H1 (cell line): ENCODE data around the gene GNG11. TPM values are rescaled to one million over a fixed set of nuclear protein-coding genes. Genes with fewer than 3 reads are reported as not detected.

Source experiments
- RNF2 ChIP-seq: fragments of 200-900, 300-1000 bp; sonication (generic); IDR thresholded peaks from 2 replicates; pipeline ENCODE4 v1.7.1; 2016; ENCODE audit warnings: borderline replicate concordance, low read depth, mild to moderate bottlenecking, antibody characterized with exemption, low read length; ENCODE audit not compliant: poor library complexity, severe bottlenecking; ENCODE audit errors: missing control alignments
- polyA plus RNA-seq, 7 experiments: library from polyadenylated mRNA; depleted of rRNA in 3 of 7; stranded (reverse) in 5 of 7; unstranded in 2 of 7; fragments of >200 nt in 5 of 7; fragments of 200-250 nt in 2 of 7; gene quantifications; 1 replicate in 5 of 7; 2 replicates in 1 of 7; 4 replicates in 1 of 7; pipeline versions ENCODE4 v1.2.1 to v1.2.3, GENCODE V29; 2011 to 2013; ENCODE audit warnings: missing spikeins in 2 of 7, mixed read lengths in 2 of 7
- total RNA-seq: library from RNA; stranded (reverse); fragmentation: NEBNext Ultra II Directional; extraction: Animal tissue kit (Norgen Biotek cat#: 25700); gene quantifications from 2 replicates; pipeline ENCODE4 v1.2.1, GENCODE V29; 2021
- TF ChIP-seq, protein P1 (sequence below), 3 experiments: IDR thresholded peaks; 1 replicate in 2 of 3; 2 replicates in 1 of 3; pipeline versions ENCODE4 v1.5.1 to v1.6.1; 2011; ENCODE audit warnings: low read length in 3 of 3, mild to moderate bottlenecking in 3 of 3, inconsistent platforms in 2 of 3, low read depth in 1 of 3, moderate library complexity in 1 of 3; ENCODE audit not compliant: insufficient read depth in 1 of 3; ENCODE audit errors: control extremely low read depth in 1 of 3

The GNG11 gene
- total and polyA plus RNA-seq, 2 of the 8 experiments (the other 6 are each of a cell fraction or from before 2014, with no cell fraction given) = 0.38 to 1.3 TPM

DNA sequence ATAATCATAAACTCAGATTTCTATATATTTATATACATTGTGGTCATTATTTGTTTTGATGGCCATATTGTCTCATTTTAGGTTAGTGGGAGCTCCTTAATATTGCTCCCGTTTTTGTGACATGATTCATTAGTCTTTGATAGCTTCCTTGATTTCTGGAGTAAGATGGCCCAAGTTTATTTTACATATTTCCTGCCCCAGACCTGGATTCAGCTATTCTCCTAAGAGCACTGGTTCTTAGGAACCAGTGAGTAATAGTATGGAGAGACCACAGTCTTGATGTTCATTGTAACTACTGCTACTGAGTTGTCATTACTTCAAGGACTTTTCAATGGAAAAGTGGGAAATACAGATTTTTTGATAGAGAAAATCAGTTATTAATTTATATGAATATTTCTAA is 37.0 kb upstream of the GNG11 start (continued):
- TF ChIP-seq, protein P1, sequence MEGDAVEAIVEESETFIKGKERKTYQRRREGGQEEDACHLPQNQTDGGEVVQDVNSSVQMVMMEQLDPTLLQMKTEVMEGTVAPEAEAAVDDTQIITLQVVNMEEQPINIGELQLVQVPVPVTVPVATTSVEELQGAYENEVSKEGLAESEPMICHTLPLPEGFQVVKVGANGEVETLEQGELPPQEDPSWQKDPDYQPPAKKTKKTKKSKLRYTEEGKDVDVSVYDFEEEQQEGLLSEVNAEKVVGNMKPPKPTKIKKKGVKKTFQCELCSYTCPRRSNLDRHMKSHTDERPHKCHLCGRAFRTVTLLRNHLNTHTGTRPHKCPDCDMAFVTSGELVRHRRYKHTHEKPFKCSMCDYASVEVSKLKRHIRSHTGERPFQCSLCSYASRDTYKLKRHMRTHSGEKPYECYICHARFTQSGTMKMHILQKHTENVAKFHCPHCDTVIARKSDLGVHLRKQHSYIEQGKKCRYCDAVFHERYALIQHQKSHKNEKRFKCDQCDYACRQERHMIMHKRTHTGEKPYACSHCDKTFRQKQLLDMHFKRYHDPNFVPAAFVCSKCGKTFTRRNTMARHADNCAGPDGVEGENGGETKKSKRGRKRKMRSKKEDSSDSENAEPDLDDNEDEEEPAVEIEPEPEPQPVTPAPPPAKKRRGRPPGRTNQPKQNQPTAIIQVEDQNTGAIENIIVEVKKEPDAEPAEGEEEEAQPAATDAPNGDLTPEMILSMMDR (IDR thresholded peaks at IDR 0.05; ENCODE audit: control extremely low read depth in 1 of 3, insufficient read depth in 1 of 3, low read depth in 1 of 3, low read length in 3 of 3) = no peak
- no peak for TF ChIP-seq RNF2
